MM.1S (cell line): ENCODE data around the gene KCNIP1.

ENCODE experiments used
- DNase-seq: peaks from one replicate; pipeline ENCODE4 v3.0.0-alpha.2; 2015
- H2AFZ ChIP-seq: fragments of 300-600 bp; sonication (generic); 2 replicates; pipeline ENCODE4 v1.6.0; 2016; ENCODE audit warnings: antibody characterized with exemption, low read length
- H3F3A ChIP-seq: fragments of 300-600 bp; sonication (generic); 2 replicates; pipeline ENCODE4 v1.6.1; 2016; ENCODE audit warnings: mild to moderate bottlenecking, antibody characterized with exemption, low read length, moderate library complexity, mixed read lengths; ENCODE audit not compliant: insufficient read depth
- H3K27ac ChIP-seq: fragments of 300-600 bp; sonication (generic); 2 replicates; pipeline ENCODE4 v1.5.1; 2016; ENCODE audit warnings: mild to moderate bottlenecking, low read length
- H3K27me3 ChIP-seq: fragments of 300-600 bp; sonication (generic); replicated peaks from 2 replicates; pipeline ENCODE4 v1.6.0; 2016; ENCODE audit warnings: low read length; ENCODE audit not compliant: insufficient read depth
- H3K36me3 ChIP-seq: fragments of 300-600 bp; sonication (generic); replicated peaks from 2 replicates; pipeline ENCODE4 v1.6.1; 2016; ENCODE audit warnings: mild to moderate bottlenecking, low read length, mixed read lengths; ENCODE audit not compliant: insufficient read depth
- H3K4me1 ChIP-seq: fragments of 300-600 bp; sonication (generic); 2 replicates; pipeline ENCODE4 v1.6.1; 2016; ENCODE audit warnings: low read length, mixed read lengths
- H3K4me2 ChIP-seq: fragments of 300-600 bp; sonication (generic); 2 replicates; pipeline ENCODE4 v1.6.0; 2016; ENCODE audit warnings: low read depth, low read length
- H3K4me3 ChIP-seq: fragments of 300-600 bp; sonication (generic); 2 replicates; pipeline ENCODE4 v1.5.1; 2016; ENCODE audit warnings: low read length, mixed read lengths
- H3K79me2 ChIP-seq: fragments of 300-600 bp; sonication (generic); 2 replicates; pipeline ENCODE4 v1.6.1; 2016; ENCODE audit warnings: mixed run types, low read length, mixed read lengths
- H3K9ac ChIP-seq: fragments of 300-600 bp; sonication (generic); 2 replicates; pipeline ENCODE4 v1.6.1; 2016; ENCODE audit warnings: low read length, mixed read lengths
- H3K9me2 ChIP-seq: fragments of 300-600 bp; sonication (generic); replicated peaks from 2 replicates; pipeline ENCODE4 v1.6.1; 2016; ENCODE audit warnings: mild to moderate bottlenecking, low read length, mixed read lengths; ENCODE audit not compliant: insufficient read depth
- H3K9me3 ChIP-seq: fragments of 300-600 bp; sonication (generic); replicated peaks from 2 replicates; pipeline ENCODE4 v1.6.1; 2016; ENCODE audit warnings: mild to moderate bottlenecking, low read length, mixed read lengths; ENCODE audit not compliant: insufficient read depth
- H4K20me1 ChIP-seq: fragments of 300-600 bp; sonication (generic); 2 replicates; pipeline ENCODE4 v1.6.1; 2016; ENCODE audit warnings: mild to moderate bottlenecking, low read length, moderate library complexity, mixed read lengths; ENCODE audit not compliant: insufficient read depth
- EZH2 ChIP-seq: fragments of 300-600 bp; sonication (generic); optimal IDR thresholded peaks from 2 replicates; pipeline ENCODE3; 2017; ENCODE audit warnings: low read depth, mild to moderate bottlenecking, antibody characterized with exemption, low read length, mixed read lengths
- EZH2phosphoT487 ChIP-seq: fragments of 300-600 bp; sonication (generic); IDR thresholded peaks from 2 replicates; pipeline ENCODE4 v1.6.1; 2018; ENCODE audit warnings: antibody characterized with exemption, low read length
- TF ChIP-seq, protein P1 (sequence below): fragments of 300-600 bp; sonication (generic); IDR thresholded peaks from 2 replicates; pipeline ENCODE4 v1.5.1; 2016; ENCODE audit warnings: antibody characterized with exemption, low read length, mixed read lengths

Gene KCNIP1

DNA sequence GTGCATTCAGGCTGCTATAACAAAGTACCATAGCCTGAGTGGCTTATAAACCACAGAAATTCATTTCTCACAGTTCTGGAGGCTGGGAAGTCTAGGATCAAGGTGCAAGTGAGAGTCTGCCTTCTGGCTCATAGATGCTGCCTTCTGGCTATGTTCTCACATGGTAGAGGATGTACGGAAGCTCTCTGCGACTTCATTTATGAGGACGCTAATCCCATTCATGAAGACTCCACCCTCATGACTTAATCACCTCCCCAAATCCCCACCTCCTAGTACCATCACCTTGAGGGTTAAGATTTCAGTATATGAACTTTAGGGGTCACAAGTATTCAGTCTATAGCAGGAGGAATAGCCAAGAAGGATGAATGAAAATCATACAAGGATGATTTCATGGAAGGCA lies 37.3 kb upstream of the KCNIP1 start:
- H2AFZ ChIP-seq = no peak overlapping the region
- no peaks in the 10 kb centered on the region for H3K36me3 ChIP-seq
- no peak overlapping the region for H3K9ac ChIP-seq
- H3K4me3 ChIP-seq = no peak overlapping the region
- H4K20me1 ChIP-seq = no peaks in the 10 kb centered on the region
- H3K9me3 ChIP-seq = no peaks in the 10 kb centered on the region
- no peak for DNase-seq
- no peaks in the 10 kb centered on the region for H3K79me2 ChIP-seq
- no peaks in the 10 kb centered on the region for H3K4me1 ChIP-seq
- H3K27ac ChIP-seq = no peak overlapping the region
- H3K27me3 ChIP-seq = no peaks in the 10 kb centered on the region
- no peaks in the 10 kb centered on the region for H3K9me2 ChIP-seq
- H3K4me2 ChIP-seq = no peak overlapping the region
- no peak for TF ChIP-seq EZH2
- TF ChIP-seq, protein P1, sequence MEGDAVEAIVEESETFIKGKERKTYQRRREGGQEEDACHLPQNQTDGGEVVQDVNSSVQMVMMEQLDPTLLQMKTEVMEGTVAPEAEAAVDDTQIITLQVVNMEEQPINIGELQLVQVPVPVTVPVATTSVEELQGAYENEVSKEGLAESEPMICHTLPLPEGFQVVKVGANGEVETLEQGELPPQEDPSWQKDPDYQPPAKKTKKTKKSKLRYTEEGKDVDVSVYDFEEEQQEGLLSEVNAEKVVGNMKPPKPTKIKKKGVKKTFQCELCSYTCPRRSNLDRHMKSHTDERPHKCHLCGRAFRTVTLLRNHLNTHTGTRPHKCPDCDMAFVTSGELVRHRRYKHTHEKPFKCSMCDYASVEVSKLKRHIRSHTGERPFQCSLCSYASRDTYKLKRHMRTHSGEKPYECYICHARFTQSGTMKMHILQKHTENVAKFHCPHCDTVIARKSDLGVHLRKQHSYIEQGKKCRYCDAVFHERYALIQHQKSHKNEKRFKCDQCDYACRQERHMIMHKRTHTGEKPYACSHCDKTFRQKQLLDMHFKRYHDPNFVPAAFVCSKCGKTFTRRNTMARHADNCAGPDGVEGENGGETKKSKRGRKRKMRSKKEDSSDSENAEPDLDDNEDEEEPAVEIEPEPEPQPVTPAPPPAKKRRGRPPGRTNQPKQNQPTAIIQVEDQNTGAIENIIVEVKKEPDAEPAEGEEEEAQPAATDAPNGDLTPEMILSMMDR = no peak
- TF ChIP-seq EZH2phosphoT487 = no peak
- H3F3A ChIP-seq = no peaks in the 10 kb centered on the region

DNA sequence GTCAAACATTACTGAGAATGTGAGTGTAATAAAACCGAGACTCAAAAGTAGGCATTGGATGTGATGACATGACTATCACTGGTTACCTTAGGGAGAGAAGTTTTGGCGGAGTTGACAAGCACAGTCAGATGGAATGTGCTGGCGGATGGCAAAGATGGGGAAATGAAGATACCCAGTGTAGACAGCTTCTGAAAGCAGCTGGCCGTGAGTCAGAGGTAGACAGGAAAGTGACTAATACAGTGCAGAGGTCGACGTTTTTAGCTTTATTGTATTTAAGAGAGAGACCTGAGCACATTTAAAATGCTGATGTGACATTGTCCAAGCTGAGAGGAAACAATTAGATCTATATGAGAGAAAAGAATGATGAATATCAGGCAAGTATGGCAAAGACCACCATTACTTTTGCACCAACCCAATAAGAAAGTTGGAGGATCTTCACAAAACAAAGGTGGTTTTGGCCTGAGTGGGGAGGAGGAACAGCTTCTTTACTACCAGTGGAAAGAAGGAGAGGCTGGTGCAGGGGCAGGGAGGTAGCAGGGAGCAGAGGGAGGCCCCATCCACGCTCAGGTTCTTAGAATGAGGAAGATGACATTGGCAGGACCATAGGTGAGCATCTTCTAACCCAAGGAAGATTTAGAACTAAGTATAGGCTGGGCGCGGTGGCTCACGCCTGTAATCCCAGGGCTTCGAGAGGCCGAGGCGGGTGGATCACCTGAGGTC lies 36.7 kb upstream of the KCNIP1 start:
- no peak for DNase-seq
- TF ChIP-seq, protein P1 = no peak
- TF ChIP-seq EZH2phosphoT487 (no peak), EZH2 (no peak)
- H4K20me1 ChIP-seq = no peaks in the 10 kb centered on the region
- no peaks in the 10 kb centered on the region for H3K4me1 ChIP-seq
- no peaks in the 10 kb centered on the region for H3K9me2 ChIP-seq
- no peaks in the 10 kb centered on the region for H3F3A ChIP-seq
- no peak overlapping the region for H2AFZ ChIP-seq
- no peaks in the 10 kb centered on the region for H3K27me3 ChIP-seq
- no peak overlapping the region for H3K4me2 ChIP-seq
- no peaks in the 10 kb centered on the region for H3K36me3 ChIP-seq
- no peak overlapping the region for H3K27ac ChIP-seq
- no peaks in the 10 kb centered on the region for H3K9me3 ChIP-seq
- H3K79me2 ChIP-seq = no peaks in the 10 kb centered on the region
- H3K4me3 ChIP-seq = no peak overlapping the region
- H3K9ac ChIP-seq = no peak overlapping the region

DNA sequence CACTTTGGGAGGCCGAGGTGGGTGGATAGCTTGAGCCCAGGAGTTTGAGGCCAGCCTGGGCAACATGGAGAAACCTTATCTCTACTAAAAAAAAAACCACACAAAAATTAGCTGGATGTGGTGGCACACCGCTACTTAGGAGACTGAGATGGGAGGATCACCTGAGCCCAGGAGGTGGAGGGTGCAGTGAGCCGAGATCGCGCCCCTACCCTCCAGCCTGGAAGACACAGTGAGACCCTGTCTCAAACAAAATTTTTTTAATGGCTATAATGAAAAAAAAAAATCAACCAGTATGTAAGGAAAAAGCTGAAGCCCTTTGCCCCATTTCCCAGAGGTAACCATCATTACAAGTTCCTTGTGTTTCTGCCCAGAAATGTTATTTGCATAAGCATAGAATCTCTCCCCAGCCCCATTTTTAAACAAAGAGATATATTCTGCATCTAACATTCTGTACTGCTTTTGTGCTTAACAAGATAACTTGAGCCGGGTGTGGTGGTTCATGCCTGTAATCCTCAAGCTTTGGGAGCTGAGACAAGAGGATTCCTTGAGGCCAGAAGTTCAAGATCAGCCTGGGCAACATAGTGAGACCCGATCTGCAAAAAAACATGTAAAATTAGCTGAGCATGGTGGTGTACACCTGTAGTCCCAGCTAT lies 35.1 kb upstream of the KCNIP1 start:
- H3K9ac ChIP-seq = no peak overlapping the region
- no peak for DNase-seq
- H3K4me1 ChIP-seq = no peaks in the 10 kb centered on the region
- no peak overlapping the region for H3K4me3 ChIP-seq
- no peaks in the 10 kb centered on the region for H3K9me3 ChIP-seq
- no peaks in the 10 kb centered on the region for H4K20me1 ChIP-seq
- no peaks in the 10 kb centered on the region for H3F3A ChIP-seq
- no peaks in the 10 kb centered on the region for H3K79me2 ChIP-seq
- H2AFZ ChIP-seq = no peak overlapping the region
- H3K4me2 ChIP-seq = no peak overlapping the region
- no peaks in the 10 kb centered on the region for H3K36me3 ChIP-seq
- H3K9me2 ChIP-seq = no peaks in the 10 kb centered on the region
- TF ChIP-seq EZH2phosphoT487 (no peak), EZH2 (no peak)
- TF ChIP-seq, protein P1 = no peak
- H3K27me3 ChIP-seq = no peaks in the 10 kb centered on the region
- H3K27ac ChIP-seq = no peak overlapping the region
